T-cell (primary cell): ENCODE data around the gene NEDD4. TPM values are rescaled to one million over a fixed set of nuclear protein-coding genes. Genes with fewer than 3 reads are reported as not detected.

Experiments used
- ATAC-seq, 4 experiments: fragments of 200-7000 bp in 3 of 4; fragments of 150-1000 bp in 1 of 4; cut with Tn5 transposase; replicated peaks in 1 of 4; 1 replicate in 3 of 4; 2 replicates in 1 of 4; pipeline ENCODE4 v1.10.0; 2021; ENCODE audit warnings: moderate library complexity in 3 of 4, mild to moderate bottlenecking in 2 of 4, moderate number of reproducible peaks in 1 of 4
- CTCF ChIA-PET, 2 donors: fragments of 300-600 bp; sonication (Branson Sonifier 250); formaldehyde crosslinking; loops; one replicate each; lab custom pipeline; 2022; ENCODE audit warnings: antibody characterized with exemption in 2 of 2; lab: Charles Lee
- POLR2A ChIA-PET, 2 donors: fragments of 300-600 bp; sonication (Branson Sonifier 250); formaldehyde crosslinking; loops; one replicate each; lab custom pipeline; 2022; ENCODE audit warnings: antibody characterized with exemption in 2 of 2; lab: Charles Lee
- DNase-seq, 35 experiments: peaks; one replicate each; pipeline versions ENCODE4 v3.0.0 to v3.0.0-alpha.2; 2013 to 2023
- H3K27ac ChIP-seq: one replicate; pipeline ENCODE4 v1.5.1; 2013; ENCODE audit warnings: low read length
- H3K27me3 ChIP-seq, 2 experiments: replicated peaks in 1 of 2; 1 replicate in 1 of 2; 2 replicates in 1 of 2; pipeline versions ENCODE4 v1.6.1 to v1.7.0; 2013; ENCODE audit warnings: low read length in 1 of 2, mixed read lengths in 1 of 2; ENCODE audit not compliant: control insufficient read depth in 2 of 2, insufficient read depth in 2 of 2; ENCODE audit errors: extremely low read depth in 1 of 2
- H3K36me3 ChIP-seq, 2 donors: 1 replicate in 1 of 2; 2 replicates in 1 of 2; pipeline versions ENCODE4 v1.6.1 to v1.7.0; 2013; ENCODE audit warnings: low read length in 1 of 2; ENCODE audit not compliant: control insufficient read depth in 2 of 2, insufficient read depth in 1 of 2; ENCODE audit errors: extremely low read depth in 1 of 2
- H3K4me1 ChIP-seq, 2 experiments: 1 replicate in 1 of 2; 2 replicates in 1 of 2; pipeline versions ENCODE4 v1.6.1 to v1.7.0; 2013; ENCODE audit warnings: low read length in 2 of 2, mixed read lengths in 1 of 2; ENCODE audit not compliant: insufficient read depth in 2 of 2, control insufficient read depth in 1 of 2; ENCODE audit errors: extremely low read depth in 1 of 2
- H3K4me3 ChIP-seq, 2 donors: 1 replicate in 1 of 2; 2 replicates in 1 of 2; pipeline versions ENCODE4 v1.5.1 to v1.7.0; 2013; ENCODE audit warnings: mild to moderate bottlenecking in 2 of 2, low read length in 1 of 2, moderate library complexity in 1 of 2; ENCODE audit not compliant: control insufficient read depth in 1 of 2; ENCODE audit errors: extremely low read depth in 1 of 2
- H3K9me3 ChIP-seq: 2 replicates; pipeline ENCODE4 v1.7.0; 2013
- H3K27ac Mint-ChIP-seq, 2 donors: one replicate each; pipeline ENCODE4 v1.8.0; 2020 to 2021; ENCODE audit warnings: mild to moderate bottlenecking in 2 of 2, mixed read lengths in 2 of 2
- H3K27me3 Mint-ChIP-seq, 2 donors: one replicate each; pipeline ENCODE4 v1.8.0; 2021 to 2022; ENCODE audit warnings: mixed read lengths in 2 of 2
- H3K36me3 Mint-ChIP-seq: one replicate; pipeline ENCODE4 v1.8.0; 2021; ENCODE audit warnings: mixed read lengths
- H3K4me1 Mint-ChIP-seq, 3 donors: one replicate each; pipeline ENCODE4 v1.8.0; 2020 to 2022; ENCODE audit warnings: mixed read lengths in 3 of 3, mild to moderate bottlenecking in 1 of 3
- H3K4me3 Mint-ChIP-seq, 3 donors: one replicate each; pipeline ENCODE4 v1.8.0; 2020 to 2022; ENCODE audit warnings: mild to moderate bottlenecking in 3 of 3, mixed read lengths in 3 of 3, moderate library complexity in 3 of 3
- H3K9me3 Mint-ChIP-seq, 3 donors: one replicate each; pipeline ENCODE4 v1.8.0; 2020 to 2022; ENCODE audit warnings: mixed read lengths in 3 of 3
- WGBS: methylation state at CpG from one replicate; pipeline ENCODE4 v1.1.5; 2013; ENCODE audit warnings: missing lambda C conversion rate; ENCODE audit not compliant: insufficient coverage; 5-methylcytosine and 5-hydroxymethylcytosine counted together
- total RNA-seq, 35 experiments: library from RNA in 6 of 35; stranded (reverse) in 6 of 35; fragments of 120-200 nt in 1 of 35; gene quantifications; one replicate each; pipeline versions ENCODE4 v1.2.1 to v1.2.4 and lab custom pipeline; 2013 to 2026

NEDD4 gene
- total RNA-seq, 5 donors from 2014 or later (not counting 1 experiment from before 2014, with no cell fraction given): 2.2 to 8.6 (median 5.1) TPM

GRCh38 chr15:55863911-55864310, 129.5 kb downstream of the NEDD4 start:
- no peaks in the 10 kb centered on the region for H3K9me3 Mint-ChIP-seq
- no peaks in the 10 kb centered on the region for H3K27me3 Mint-ChIP-seq
- Histone ChIP-seq H3K4me1 (no peaks in the 10 kb centered on the region), H3K27ac (no peak overlapping the region), H3K27me3 (no peaks in the 10 kb centered on the region), H3K4me3 (no peak overlapping the region), H3K9me3 (no peaks in the 10 kb centered on the region), H3K36me3 (peaks cover 0 to 3% of the 10 kb centered on the region in 2 donors)
- no peak overlapping the region for H3K27ac Mint-ChIP-seq
- H3K4me3 Mint-ChIP-seq: no peak overlapping the region
- DNase-seq: no peak
- no peaks in the 10 kb centered on the region for H3K4me1 Mint-ChIP-seq
- ATAC-seq: no peak
- ChIA-PET CTCF (no interaction called here), POLR2A (no interaction called here)
- peaks cover 10% of the 10 kb centered on the region for H3K36me3 Mint-ChIP-seq

GRCh38 chr15:55861115-55861514, 132.3 kb downstream of the NEDD4 start:
- no CpG with 5 or more reads among the region's 2 CpGs for WGBS
- no peak overlapping the region for H3K4me3 ChIP-seq
- ATAC-seq (no peak), DNase-seq (no peak)
- H3K36me3 ChIP-seq: peaks cover 0 to 3% of the 10 kb centered on the region in 2 donors
- no peaks in the 10 kb centered on the region for H3K9me3 ChIP-seq
- no peaks in the 10 kb centered on the region for H3K4me1 Mint-ChIP-seq
- POLR2A ChIA-PET: interaction anchor here in 1 of 2 donors (0.7 kb wide), 1 partner anchor 1358 kb away, joined by 3 read pairs; no protein-coding TSS in a partner anchor
- no peaks in the 10 kb centered on the region for H3K9me3 Mint-ChIP-seq
- H3K27ac Mint-ChIP-seq: no peak overlapping the region
- H3K4me1 ChIP-seq: no peaks in the 10 kb centered on the region
- H3K27me3 Mint-ChIP-seq: no peaks in the 10 kb centered on the region
- H3K27me3 ChIP-seq: no peaks in the 10 kb centered on the region
- CTCF ChIA-PET: no interaction called here
- no peak overlapping the region for H3K4me3 Mint-ChIP-seq
- no peak overlapping the region for H3K27ac ChIP-seq
- peaks cover 16% of the 10 kb centered on the region for H3K36me3 Mint-ChIP-seq

- ChIA-PET POLR2A (no interaction called here), CTCF (no interaction called here)
- Histone ChIP-seq H3K9me3 (no peaks in the 10 kb centered on the region), H3K27me3 (no peaks in the 10 kb centered on the region), H3K4me1 (no peaks in the 10 kb centered on the region), H3K36me3 (peaks cover 0 to 4% of the 10 kb centered on the region in 2 donors), H3K4me3 (no peak overlapping the region), H3K27ac (no peak overlapping the region)
- DNase-seq: no peak
- no peaks in the 10 kb centered on the region for H3K9me3 Mint-ChIP-seq
- WGBS: no CpG with 5 or more reads among the region's 6 CpGs
- H3K27me3 Mint-ChIP-seq: no peaks in the 10 kb centered on the region
- no peak overlapping the region for H3K4me3 Mint-ChIP-seq
- no peaks in the 10 kb centered on the region for H3K4me1 Mint-ChIP-seq
- H3K36me3 Mint-ChIP-seq: peaks cover 16% of the 10 kb centered on the region
- ATAC-seq: no peak
- no peak overlapping the region for H3K27ac Mint-ChIP-seq
Observed at GRCh38 chr15:55860468-55860867, 132.9 kb downstream of the NEDD4 start.

GRCh38 chr15:55859681-55860080, 133.7 kb downstream of the NEDD4 start:
- H3K27ac ChIP-seq: no peak overlapping the region
- no peaks in the 10 kb centered on the region for H3K27me3 Mint-ChIP-seq
- H3K9me3 Mint-ChIP-seq: no peaks in the 10 kb centered on the region
- 80% methylated on average over 1 of the region's 1 CpG for WGBS
- no peaks in the 10 kb centered on the region for H3K27me3 ChIP-seq
- DNase-seq: no peak
- peaks cover 0 to 6% of the 10 kb centered on the region in 2 donors for H3K36me3 ChIP-seq
- no peak overlapping the region for H3K4me3 ChIP-seq
- no peak overlapping the region for H3K4me3 Mint-ChIP-seq
- H3K27ac Mint-ChIP-seq: no peak overlapping the region
- POLR2A ChIA-PET: no interaction called here
- CTCF ChIA-PET: no interaction called here
- peaks cover 21% of the 10 kb centered on the region for H3K36me3 Mint-ChIP-seq
- ATAC-seq: no peak
- no peaks in the 10 kb centered on the region for H3K9me3 ChIP-seq
- no peaks in the 10 kb centered on the region for H3K4me1 Mint-ChIP-seq
- H3K4me1 ChIP-seq: no peaks in the 10 kb centered on the region

GRCh38 chr15:55858661-55859060, 134.8 kb downstream of the NEDD4 start:
- Histone ChIP-seq H3K9me3 (no peaks in the 10 kb centered on the region), H3K4me3 (no peak overlapping the region), H3K4me1 (no peaks in the 10 kb centered on the region), H3K36me3 (peaks cover 0 to 6% of the 10 kb centered on the region in 2 donors), H3K27ac (no peak overlapping the region), H3K27me3 (no peaks in the 10 kb centered on the region)
- H3K9me3 Mint-ChIP-seq: no peaks in the 10 kb centered on the region
- CTCF ChIA-PET: no interaction called here
- no peak for ATAC-seq
- no peak for DNase-seq
- no peak overlapping the region for H3K4me3 Mint-ChIP-seq
- no peaks in the 10 kb centered on the region for H3K4me1 Mint-ChIP-seq
- POLR2A ChIA-PET: no interaction called here
- peaks cover 21% of the 10 kb centered on the region for H3K36me3 Mint-ChIP-seq
- no peak overlapping the region for H3K27ac Mint-ChIP-seq
- WGBS: 100% methylated on average over 3 of the region's 4 CpGs
- H3K27me3 Mint-ChIP-seq: no peaks in the 10 kb centered on the region

GRCh38 chr15:55856506-55857164, 136.8 kb downstream of the NEDD4 start:
- Mint-ChIP-seq H3K36me3 (peaks cover 20% of the 10 kb centered on the region), H3K27me3 (no peaks in the 10 kb centered on the region), H3K4me1 (no peaks in the 10 kb centered on the region), H3K27ac (no peak overlapping the region), H3K4me3 (no peak overlapping the region), H3K9me3 (no peaks in the 10 kb centered on the region)
- POLR2A ChIA-PET: no interaction called here
- no peak overlapping the region for H3K4me3 ChIP-seq
- H3K9me3 ChIP-seq: no peaks in the 10 kb centered on the region
- WGBS: 78% methylated on average over 3 of the region's 4 CpGs
- no peaks in the 10 kb centered on the region for H3K27me3 ChIP-seq
- DNase-seq (no peak), ATAC-seq (no peak)
- H3K4me1 ChIP-seq: no peaks in the 10 kb centered on the region
- H3K27ac ChIP-seq: no peak overlapping the region
- CTCF ChIA-PET: no interaction called here
- H3K36me3 ChIP-seq: peaks cover 0 to 6% of the 10 kb centered on the region in 2 donors
